GM19035 (cell line): ENCODE results near the gene EXD3.
A peak's percentile ranks its signal among the peaks of the same experiment; 100 is the strongest.

Experiments used
- ATAC-seq: cut with Tn5 transposase; IDR thresholded peaks from one replicate; pipeline ENCODE4 v1.9.1; 2021; ENCODE audit not compliant: unreplicated experiment

EXD3 gene

DNA sequence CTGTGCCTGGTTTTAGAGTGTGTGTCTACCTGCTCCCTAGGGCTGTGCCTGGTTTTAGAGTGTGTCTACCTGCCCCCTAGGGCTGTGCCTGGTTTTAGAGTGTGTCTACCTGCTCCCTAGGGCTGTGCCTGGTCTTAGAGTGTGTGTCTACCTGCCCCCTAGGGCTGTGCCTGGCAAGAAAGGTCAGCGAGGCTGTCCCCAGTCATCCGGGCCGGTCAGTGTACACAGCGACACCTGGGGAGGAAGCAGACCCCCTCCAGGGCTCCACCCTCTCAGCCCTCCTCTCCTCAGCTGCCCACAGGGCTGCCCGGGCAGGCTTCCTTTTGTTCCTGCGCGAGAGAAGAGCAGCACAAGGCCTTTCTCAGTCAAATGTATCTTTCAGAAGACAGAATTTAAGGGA is 125.0 kb downstream of the EXD3 start:
- ATAC-seq = no peak

DNA sequence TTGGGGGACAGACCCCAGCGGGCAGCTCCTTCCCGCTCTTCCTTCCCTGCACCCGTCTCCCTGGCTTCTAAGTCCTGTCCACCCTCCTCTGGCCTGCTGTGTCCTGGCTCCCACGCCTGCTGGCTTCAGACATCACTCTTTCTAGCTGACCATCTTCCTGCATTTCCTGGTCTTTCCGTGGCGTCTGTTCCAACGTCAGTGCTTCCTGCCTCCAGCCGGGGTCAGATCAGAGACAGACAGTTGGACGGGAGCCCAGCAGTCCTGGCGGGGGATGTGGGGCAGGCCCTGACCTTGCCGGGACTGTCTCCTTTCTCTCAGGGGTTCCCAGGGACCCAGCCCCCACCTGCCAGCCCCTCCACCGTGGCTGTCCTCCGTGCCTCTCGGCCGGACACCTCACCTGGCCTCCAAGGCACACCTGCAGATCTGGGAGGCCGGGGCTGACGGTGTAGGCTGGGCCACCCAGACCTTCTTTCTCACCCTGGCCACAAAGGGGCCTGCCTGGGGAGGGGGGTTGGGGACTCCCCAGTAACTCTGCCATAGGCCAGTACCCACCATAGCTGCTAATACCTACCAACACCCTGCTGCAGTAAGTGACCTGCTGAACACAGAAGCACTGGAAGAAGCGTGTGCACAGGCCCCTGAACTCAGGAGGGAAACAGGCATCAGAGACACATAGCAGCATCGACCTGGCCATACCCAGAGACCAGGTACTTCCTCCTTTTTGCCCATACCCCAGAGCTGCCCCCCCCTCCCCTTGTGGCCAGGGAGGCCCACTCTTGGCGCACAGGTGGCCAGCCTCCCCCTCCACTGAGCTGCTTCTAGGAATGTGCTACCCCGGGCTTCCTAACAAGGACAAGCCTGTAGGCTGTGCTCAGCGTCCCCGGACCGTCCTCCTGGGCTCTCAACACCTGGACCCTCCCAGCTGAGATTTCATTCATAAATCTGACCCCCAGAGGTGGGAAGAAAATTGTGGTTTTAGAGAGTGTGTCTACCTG is 126.0 kb downstream of the EXD3 start:
- ATAC-seq = no peak

DNA sequence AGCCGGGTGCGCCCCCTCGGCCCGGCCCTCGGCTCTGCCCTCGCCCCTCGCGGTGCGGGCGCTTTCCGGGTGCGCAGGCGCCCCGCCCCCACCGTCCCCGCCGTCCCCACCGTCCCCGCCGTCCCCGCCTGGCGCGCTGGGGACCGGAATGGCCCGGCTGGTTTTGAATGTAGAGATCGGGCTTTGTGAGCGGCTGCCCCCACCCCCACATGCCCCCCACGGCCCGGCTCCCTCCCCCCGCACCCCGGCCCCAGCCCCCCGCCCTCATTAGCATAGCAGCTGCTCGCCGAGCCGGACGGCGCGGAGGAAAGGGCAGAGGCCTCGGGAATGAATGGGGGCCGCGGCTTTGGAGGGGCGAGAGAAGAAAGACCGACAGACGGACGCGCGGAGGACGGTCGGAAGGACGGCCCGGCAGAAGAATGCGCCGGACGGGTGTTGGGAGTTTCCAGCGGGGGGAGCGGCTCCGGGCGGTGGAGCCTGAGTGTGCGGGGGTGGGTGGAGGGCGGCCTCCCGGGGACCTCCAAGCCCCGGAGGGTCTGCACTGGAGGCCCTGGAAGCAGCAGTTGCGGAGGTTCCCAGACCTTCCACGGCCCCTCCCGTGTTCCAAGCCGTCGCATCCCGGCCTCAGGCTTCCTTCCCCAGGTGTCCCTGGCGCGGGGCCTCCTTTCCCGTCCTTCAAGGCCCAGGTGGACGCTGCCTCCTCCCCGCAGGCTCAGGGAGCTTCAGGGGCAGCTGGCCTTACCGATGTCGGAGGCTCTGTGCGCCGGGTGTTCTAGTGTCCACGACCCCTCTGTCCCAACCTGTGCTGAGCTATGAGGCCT is 126.9 kb downstream of the EXD3 start:
- ATAC-seq = no peak

DNA sequence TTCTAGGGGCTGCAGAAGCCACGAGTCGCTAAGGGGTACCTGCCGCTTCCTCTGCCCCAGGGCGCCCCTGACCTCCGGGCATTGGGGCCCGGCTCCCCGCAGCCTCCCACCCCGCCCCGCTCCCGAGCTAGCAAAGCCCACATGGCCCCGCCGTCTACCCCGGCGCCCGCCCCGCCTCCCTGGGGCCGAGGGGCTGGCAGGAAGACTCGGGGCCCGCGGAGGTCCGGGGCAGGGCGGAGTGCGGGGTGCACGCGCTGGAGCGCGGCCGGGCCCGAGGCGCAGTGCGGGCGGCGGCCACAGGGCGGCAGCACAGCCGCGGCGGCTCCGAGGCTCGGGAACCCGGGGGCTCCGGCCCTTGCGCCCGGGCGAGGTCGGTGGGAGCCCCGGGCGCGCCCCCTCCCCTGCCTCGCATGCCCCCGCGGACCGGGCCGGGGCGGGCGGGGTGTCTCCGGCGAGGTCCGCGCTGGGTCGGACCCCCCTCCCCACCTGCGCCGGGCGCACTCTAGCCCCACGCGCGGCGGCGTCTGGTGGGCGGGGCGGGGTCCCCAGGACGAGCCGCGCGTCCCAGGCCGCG is 127.6 kb downstream of the EXD3 start:
- no peak for ATAC-seq

DNA sequence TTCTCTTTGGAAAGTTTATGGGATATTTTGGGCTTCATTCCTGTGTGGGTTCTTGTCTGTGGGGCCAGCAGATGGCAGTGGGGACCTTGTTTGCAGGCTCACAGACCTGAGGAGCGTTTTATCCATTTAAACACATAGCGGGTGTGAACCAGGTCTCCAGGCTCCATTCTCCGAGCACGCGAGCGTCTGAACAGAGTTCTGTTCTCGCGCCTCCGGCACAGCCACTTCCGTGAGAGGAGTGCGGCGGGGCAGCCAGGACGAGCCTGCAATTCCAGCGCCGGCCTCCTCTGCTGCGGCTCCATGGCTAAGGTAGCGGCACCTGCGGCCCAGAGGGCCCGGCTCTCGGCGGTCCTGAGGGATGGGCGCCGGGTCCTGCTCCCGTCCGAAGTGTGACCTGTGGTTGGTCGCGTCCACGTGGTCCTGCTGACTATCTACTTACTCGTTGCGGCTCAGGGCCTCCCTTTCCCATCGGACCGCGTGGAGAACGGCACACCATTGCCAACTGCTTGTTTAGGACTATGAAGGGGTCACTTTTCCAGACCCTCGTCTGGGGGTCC is 128.2 kb downstream of the EXD3 start:
- no peak for ATAC-seq

DNA sequence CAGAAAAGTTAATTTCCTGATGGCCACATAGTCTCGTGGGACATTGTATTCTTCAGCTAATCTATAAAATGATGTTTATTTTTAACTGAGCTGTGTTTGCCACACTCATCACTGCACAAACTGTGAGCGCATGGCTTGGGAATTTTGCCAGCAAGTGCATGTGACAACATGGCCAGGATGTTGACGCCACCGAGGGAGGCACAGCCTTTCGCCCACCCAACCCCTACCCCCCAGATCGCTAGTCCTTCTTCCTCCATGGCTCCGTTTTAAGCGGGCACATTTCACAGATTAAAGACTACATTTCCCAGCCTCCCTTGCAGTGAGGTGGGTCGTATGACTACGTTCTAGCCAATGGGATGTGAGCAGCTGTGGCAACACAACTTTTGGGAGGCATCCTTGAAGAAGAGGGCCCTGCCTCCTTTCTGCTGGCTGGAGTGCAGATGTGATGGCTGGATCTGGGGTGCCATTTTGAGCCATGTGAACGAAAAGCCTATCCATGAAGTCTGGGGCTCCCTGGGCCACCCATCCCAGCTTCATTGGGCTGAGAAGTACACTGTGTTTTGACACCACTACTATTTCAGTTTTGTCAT is 128.8 kb downstream of the EXD3 start:
- ATAC-seq = no peak

DNA sequence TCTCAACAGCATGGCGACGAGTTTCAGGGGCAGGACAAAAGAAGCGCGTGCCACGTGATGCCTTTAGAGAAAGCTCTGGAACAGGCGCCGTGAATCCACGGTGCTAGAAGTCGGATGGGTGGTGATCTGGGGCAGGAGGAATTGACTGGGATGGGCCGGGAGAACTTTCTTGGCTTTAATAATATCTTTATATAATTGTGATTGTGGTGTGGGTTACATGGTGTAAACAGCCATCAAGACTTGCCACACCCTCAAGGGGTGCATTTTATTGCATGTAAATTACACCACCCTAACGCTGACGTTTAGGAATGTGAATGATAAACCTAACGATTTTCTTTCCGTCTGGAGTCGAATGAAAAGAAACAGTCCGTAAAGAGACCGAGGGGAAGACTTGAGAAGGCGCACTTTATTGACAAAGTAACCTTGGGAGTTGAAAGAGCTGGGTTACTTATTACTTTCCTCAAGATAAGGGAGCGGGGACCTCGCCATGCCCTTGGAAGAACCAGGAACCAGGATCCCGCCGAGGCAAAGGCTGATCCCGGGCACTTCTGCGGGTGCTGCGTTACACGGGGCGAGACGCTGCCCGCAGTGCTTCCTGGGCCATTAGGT is 129.4 kb downstream of the EXD3 start:
- ATAC-seq = no peak

DNA sequence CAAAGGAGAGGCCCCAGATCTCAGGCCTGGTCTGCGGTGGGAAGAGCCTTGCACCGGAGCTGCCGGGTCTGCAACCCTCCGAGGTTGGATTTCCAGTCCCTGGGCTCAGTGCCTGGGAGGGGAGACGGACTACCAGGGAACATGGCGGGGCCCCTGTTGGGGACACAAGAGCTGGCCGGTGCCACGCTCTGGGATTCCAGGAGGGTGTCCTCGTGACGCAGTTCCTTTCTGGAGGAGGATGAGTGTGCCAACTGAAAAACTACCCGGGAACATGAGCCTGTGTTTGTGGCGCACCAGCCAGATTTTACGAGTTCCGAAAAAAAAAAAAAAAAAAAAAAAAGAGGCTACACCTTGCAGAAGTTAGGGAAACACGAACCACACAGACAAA is 129.9 kb downstream of the EXD3 start:
- ATAC-seq = no peak

DNA sequence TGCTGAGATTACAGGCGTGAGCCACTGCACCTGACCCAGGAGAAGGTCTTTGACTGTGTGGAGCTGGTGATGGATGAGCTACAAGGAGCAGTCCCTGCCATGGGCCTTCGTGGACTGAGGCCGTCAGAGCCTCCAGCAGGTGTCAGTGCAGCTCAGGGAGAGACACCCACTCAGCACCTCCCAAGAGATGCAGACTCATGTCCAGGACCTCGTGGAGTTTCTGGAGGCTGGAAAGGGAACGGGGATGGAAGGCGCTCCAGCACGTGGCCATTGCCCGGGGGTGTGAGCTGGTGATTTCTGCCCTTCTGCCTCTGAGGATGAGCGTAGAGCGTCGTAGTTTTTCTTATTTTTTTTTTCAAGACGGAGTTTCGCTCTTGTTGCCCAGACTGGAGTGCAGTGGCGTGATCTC is 136.0 kb downstream of the EXD3 start:
- no peak for ATAC-seq

DNA sequence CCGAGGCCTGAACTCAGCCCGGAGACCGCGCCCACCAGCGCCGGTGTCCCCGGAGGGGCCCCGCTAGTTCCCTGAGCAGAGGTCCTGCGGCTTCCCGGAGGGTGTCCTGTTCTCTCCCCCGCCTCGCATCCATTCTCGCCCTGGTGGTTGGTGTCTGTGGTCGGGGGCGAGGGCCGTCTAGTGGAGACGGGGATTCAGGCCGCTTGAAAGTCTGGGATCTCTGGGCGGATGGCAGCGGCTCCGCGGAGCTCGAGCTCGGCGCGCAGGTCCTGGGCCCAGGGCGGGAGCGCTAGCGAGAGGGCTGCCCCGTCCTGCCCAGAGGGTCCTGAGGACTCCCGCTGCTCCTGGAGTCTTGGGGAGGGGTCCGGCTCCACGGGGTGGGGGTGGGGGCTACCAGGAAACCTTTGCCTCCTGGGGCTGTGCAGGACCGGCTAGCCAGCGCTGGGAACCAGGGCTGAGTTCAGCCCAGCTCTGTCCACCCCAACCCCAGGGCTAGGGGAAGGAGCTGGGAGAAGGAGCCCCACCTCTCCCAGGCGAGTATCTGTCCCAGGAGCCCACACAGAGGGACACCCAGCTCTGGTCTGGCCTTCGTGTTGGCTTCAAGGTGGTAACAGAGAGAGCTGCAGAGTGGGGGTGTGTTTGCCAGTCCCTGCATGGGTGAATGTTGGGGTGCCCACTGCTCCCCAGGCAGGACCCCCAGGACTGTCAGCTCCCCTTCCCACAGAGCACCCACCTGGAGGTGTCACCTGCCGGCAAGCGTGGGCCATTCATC is 141.4 kb downstream of the EXD3 start:
- ATAC-seq = no peak

DNA sequence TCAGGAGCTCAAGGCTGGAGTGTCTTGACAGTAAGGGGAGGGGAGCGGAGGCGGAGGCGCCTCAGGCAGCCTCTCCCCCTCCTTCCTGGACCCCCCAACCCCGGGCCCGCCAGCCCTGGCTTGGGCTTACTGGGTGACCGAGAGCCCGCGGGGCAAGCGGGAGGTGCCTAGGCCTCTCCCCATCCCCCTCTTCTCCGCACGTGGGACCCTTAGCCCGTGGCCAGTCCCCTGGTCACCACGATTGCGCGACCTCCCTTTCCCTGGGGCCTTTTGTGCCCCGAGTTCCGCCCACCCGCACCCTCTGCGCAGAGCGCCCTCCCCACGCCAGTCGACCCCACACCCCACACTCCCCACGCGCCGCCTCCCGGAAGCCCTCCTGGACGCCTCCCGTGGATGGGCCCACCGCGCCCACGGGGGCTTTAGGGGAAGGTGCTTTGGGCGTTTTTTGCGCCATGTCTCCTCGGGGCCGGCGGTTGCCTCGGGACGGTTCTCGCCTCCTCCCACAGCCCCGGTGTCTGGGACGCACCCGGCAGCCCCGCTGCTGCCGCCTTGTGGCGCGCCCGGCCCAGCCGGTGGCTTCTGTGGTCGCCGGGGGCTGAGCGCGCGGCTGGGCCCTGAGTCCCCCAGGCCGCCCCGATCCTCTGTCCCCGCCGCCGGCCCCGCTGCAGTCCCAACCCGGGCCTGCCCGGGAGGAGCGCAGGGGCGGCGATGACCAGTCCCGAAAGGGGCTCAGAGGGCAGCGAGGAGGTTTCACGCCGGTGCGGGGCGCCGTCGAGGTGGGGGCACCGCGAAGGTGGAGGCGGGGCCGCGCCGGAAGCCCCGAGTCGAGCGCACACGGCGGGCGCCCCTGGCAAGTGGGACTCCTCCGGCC is 142.3 kb downstream of the EXD3 start:
- no peak for ATAC-seq

DNA sequence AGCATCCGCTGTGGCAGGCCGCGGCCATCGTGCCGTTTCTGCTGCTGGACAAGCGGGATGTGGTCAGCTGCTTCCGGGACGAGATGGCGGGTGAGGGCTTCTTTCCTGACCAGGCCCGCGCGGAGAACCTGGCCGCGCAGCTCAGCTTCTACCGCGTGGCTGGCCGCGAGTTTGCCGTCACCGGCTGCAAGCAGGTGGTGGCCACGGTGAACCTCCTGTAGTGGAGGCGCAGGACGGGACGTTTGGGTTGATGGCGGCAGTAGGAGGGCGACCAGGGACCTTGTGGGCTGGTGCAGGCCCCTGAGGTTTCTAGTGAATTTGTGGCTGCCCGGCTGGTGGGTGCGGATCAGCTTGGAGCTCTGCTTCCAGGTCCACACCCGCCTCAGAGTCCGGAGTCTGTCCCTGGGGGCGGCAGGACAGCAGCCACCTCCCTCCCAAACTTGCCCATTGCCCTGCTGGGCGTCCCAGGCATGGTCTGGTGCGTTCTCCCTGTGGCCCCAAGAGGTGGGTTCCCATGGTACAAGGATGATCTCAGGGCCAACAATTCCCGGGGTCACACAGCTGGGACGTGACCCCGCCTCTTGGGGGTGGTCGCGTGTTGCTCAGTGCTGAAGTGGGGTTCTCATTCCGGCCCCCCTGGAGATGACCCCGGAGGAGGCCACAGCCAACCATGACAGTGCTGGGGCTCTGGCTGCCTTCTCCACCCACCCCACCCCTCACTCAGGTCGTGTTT is 143.1 kb downstream of the EXD3 start:
- no peak for ATAC-seq

DNA sequence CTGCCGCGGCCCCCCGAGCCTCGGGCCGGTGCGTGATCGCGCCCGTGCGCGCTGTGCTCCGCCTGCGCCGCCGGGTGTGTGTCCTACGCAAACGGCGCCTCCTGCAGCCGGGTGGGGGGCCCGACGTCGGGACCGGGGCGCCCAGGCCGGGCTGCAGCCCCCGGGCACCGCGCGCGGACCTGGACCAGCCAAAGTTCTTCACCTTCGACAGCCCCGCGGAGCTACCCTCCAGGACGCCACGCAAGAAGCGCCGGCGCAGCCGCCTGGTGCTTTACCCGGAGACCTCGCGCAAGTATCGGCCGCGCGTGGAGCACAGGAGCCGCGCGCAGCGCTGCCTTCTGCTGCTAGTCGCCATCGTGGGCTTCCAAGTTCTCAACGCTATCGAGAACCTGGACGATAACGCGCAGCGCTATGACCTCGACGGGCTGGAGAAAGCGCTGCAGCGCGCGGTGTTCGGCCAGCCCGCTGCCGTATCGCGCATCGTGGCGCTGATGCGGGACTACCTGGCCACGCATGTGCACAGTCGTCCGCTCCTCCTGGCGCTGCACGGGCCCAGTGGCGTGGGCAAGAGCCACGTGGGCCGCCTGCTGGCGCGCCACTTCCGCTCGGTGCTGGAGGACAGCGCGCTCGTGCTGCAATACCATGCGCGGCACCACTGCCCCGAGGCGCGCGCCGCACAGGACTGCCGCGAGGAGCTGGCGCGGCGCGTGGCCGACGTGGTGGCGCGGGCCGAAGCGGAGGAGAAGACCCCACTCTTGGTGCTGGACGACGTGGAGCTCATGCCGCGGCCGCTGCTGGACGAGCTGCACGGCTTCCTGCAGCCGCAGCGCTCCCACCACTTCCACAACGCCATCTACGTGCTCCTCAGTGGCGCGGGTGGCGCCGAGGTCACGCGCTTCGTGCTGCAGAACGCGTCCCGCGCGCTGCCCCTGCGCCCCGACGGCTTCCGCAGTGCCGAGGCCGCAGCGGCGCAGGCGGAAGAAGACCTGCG is 143.9 kb downstream of the EXD3 start:
- no peak for ATAC-seq

DNA sequence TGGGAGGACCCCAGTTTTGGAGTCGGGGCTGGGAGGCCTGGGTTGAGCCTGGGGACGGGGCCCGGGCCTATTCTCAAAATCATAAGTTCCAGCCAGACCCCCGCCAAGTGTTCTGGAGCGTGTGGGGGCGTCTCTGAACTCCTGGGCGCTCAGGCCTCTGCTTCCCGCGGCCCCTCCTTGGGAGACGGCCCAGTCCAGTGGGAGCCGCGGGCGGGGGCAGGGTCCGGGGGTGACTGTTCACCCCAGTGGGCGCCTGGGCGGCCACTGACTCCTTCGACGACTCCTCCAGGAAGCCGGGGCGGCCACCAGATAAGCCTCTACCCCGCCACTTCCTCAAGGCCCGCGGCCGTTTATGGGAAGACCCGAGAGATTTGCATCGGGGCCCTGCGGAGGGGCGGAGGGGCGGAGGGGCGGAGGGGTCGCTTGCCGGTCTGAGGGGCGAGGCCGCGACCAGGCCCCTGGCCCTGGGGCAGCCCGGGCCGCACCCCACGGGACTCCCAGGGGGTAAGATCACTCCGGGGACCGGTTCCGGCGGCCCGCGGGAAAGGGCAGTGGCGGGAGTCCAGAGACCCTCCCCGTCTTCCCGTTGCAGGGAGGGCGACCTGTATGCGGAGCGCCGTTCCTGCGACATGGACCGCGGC is 144.8 kb downstream of the EXD3 start:
- ATAC-seq = peak; percentile 5

DNA sequence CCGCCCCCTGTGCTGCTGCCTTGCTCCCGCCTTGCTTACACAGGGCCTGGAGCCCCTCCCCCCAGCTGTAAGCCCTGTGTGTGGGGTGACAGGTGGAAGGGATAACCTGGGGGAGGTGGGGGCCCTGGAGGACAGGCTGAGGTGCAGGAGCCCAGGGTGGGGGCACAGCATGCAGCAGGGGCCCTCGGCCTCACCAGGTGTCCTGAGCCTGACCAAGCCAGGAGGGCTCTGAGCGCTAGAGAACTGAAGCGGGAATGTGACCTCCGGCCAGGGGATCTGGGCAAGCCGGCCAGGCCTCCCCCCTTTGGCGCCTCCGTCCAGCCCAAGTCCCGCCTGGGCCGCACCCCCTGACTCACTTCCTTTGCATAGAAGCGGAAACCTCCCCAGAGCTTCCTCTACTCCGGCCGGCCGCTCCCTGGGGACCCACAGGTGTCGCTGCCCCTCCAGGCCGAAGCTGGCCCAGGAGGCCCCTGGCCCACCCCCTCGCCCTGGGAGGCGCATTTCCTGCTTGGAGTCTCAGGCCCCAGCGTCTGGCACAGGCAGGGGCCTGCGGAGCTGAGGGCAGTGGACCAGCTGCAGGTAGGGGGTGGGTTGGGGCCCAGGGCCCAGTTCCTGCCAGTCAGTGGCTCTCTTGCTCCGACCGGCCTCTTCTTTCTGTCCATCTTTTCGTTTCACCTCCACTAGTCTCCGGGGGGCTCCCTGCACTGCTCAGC is 145.5 kb downstream of the EXD3 start, which contains the start of gene TOR4A:
Gene TOR4A (plus strand): TSS at position 398 of the 713 bp plus-strand sequence. CDS start 964 bp downstream, outside the sequence.
- ATAC-seq = peak; percentile 69
